Measurements from ENCODE around the gene PIP5KL1. TPM values are rescaled to one million over a fixed set of nuclear protein-coding genes. Genes with fewer than 3 reads are reported as not detected.
A peak's percentile ranks its signal among the peaks of the same experiment; 100 is the strongest.

Gene PIP5KL1
- total RNA-seq, 2 donors from 2014 or later = 3.1 to 16.5 TPM

DNA sequence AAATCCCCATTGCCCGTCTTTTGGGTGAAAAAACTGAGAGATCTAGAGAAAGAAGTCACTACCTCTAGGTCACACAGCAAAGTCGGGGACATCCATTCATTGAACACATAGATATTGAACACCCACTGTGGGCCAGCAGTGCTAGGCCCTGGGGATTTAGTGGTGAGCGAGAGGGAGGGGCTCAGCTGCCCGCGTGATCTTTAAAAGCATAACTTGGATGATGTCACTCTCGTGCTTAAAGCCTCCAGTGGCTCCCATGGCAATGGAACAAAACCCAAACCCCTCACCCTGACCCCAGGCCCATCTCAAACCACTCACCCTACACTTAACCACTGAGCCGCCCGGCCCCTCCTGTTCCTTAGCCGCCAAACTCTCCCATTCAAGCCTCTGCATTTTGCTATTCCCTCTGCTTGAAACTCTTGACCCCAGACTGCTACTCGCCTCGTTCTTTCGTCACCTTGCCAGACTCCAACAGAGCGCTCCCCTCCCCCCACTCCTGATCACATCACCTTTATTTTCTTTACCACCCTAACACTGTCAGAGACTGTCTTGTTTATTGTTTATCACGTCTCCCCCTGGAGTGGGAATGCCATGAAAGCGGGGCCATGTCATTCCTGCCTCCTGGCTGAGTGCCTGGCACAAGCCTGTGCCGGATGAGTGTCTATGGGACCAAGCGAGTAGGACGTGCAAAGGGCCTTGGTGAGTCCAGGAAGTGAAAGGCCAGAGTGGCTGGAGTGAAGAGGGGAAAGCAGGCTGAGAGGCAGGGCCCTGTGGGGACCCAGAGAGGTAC is 710 bp upstream of the PIP5KL1 start:
- Histone ChIP-seq H3K27me3 (replicated peaks; ENCODE audit: insufficient read depth) (no peaks in the 10 kb centered on the region), H3K4me1 (replicated peaks) (no peaks in the 10 kb centered on the region), H3K9me3 (no peaks in the 10 kb centered on the region), H3K27ac (no peak overlapping the region), H3K4me3 (peak overlapping the region in 1 of 2 donors; percentile 37), H3K36me3 (peaks cover 0 to 6% of the 10 kb centered on the region in 2 donors)
- DNase-seq (ENCODE audit: low spot score) = no peak
- 21% methylated on average over 18 of the region's 18 CpGs for WGBS
- intact Hi-C loops (cut with DNase I) = no loop called here
- TF ChIP-seq, protein P1, sequence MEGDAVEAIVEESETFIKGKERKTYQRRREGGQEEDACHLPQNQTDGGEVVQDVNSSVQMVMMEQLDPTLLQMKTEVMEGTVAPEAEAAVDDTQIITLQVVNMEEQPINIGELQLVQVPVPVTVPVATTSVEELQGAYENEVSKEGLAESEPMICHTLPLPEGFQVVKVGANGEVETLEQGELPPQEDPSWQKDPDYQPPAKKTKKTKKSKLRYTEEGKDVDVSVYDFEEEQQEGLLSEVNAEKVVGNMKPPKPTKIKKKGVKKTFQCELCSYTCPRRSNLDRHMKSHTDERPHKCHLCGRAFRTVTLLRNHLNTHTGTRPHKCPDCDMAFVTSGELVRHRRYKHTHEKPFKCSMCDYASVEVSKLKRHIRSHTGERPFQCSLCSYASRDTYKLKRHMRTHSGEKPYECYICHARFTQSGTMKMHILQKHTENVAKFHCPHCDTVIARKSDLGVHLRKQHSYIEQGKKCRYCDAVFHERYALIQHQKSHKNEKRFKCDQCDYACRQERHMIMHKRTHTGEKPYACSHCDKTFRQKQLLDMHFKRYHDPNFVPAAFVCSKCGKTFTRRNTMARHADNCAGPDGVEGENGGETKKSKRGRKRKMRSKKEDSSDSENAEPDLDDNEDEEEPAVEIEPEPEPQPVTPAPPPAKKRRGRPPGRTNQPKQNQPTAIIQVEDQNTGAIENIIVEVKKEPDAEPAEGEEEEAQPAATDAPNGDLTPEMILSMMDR (IDR thresholded peaks at IDR 0.05) = no peak
- TF ChIP-seq POLR2A (IDR thresholded peaks at IDR 0.05) (no peak), POLR2AphosphoS5 (IDR thresholded peaks at IDR 0.05) (no peak)

DNA sequence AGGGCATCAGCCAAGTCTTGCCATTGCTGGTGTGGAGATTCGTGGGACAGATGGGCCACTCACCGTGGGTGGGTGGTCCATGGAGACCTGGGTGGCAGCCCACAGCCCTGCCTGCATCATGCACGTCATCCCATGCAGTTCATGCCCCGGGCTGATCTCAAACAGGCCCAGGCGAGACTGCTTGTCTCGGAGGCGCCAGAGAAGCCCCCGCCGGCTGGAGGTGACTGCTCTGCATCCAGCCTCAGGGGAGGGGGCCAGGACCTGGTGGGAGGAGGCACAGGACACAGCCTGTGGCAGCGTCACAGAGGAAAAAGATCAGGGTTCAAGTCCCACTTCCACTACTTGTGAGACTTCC is 975 bp downstream of the PIP5KL1 start:
- DNase-seq (ENCODE audit: low spot score) = no peak
- Histone ChIP-seq H3K9me3 (no peaks in the 10 kb centered on the region), H3K27ac (no peak overlapping the region), H3K4me3 (no peak overlapping the region), H3K27me3 (replicated peaks; ENCODE audit: insufficient read depth) (no peaks in the 10 kb centered on the region), H3K4me1 (replicated peaks) (no peaks in the 10 kb centered on the region), H3K36me3 (peaks cover 0 to under 1% of the 10 kb centered on the region in 2 donors)
- intact Hi-C loops (cut with DNase I) = no loop called here
- 58% methylated on average over 10 of the region's 10 CpGs for WGBS
- TF ChIP-seq POLR2A (IDR thresholded peaks at IDR 0.05) (no peak), POLR2AphosphoS5 (IDR thresholded peaks at IDR 0.05) (no peak)
- TF ChIP-seq, protein P1 (IDR thresholded peaks at IDR 0.05) = no peak

DNA sequence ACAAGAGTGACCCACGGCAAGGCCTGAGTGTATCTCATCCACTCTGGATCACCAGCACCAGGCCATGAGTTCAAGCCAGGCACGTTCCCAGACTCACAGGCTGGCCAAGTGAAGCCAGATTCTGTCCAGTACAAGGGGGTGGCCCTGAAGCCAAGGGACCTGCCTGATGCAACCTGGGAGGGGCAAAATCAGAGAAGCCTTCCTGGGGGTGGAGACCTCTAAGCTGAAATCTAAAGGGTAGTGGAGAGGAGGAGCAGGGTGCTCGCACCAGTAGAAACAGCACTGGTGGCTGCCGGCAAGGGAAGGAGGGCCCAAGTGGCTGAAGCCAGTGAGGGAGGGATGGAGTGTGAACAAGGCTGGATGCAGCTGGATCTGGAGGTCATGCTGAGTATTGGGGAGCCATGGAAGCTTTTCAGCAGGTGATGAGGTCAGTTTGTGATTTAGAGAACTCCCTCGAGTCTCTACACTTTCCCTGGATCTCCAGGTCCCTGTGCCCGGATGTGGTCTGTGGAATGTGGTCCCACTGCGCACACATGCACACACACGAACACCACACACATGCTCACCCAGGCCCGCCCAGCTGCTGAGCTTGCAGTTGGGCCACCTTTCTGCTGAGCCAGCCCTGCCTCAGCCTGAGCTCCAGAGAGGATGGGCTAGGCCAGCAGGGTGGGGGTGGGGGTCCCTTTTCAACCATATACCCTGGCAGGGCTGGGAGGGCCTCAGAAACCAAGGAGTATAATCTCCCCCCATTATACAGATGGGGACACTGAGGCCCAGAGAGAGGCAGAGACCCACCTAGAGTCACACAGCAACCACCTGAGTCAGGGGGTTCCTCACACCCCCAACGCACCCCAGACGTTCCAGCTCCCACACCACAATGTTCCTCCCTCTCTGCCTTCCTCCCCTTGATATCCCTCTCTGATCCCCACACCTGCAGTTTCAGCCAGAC is 1.6 kb downstream of the PIP5KL1 start:
- Histone ChIP-seq H3K9me3 (no peaks in the 10 kb centered on the region), H3K4me1 (replicated peaks) (no peaks in the 10 kb centered on the region), H3K36me3 (no peaks in the 10 kb centered on the region), H3K4me3 (no peak overlapping the region), H3K27ac (no peak overlapping the region), H3K27me3 (replicated peaks; ENCODE audit: insufficient read depth) (no peaks in the 10 kb centered on the region)
- WGBS = 71% methylated on average over 11 of the region's 11 CpGs
- intact Hi-C loops (cut with DNase I) = no loop called here
- TF ChIP-seq, protein P1 (IDR thresholded peaks at IDR 0.05) = no peak
- TF ChIP-seq POLR2A (IDR thresholded peaks at IDR 0.05) = no peak
- TF ChIP-seq POLR2AphosphoS5 (IDR thresholded peaks at IDR 0.05) = no peak
- DNase-seq (ENCODE audit: low spot score) = no peak

DNA sequence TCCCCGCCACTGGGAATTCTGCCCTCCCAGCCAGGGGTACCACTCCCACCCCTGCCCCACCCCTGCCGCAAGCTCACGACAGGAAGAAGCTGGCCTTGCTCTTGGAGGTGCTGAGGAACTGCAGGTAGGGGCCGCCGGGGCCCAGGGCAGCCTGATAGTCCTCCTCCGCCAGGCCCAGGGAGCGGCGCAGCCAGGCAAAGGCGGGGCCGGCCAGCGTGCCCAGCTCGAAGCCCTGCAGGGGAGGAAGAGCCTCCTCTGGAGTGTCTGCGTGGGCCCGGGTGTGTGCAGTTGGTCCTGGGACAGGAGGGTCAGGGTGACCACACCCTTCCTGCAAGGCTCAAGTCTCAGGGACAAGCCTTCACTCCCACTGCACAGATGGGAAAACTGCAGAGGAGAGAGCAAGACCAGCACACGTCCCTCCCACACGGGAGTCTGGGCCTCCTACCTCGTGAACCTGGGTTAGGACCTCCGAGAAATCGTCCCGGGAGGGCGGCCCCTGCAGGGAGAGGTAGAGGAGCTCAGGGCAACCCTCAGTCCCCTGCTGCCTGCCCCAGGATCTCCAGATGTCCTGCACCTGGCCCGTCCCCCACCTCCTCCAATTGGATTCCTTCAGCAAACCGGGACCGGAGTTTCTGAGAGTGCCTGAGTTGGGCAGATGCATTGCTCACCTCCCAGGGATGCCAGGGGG is 2.4 kb downstream of the PIP5KL1 start:
- no peaks in the 10 kb centered on the region for H3K4me1 ChIP-seq (replicated peaks)
- no peaks in the 10 kb centered on the region for H3K27me3 ChIP-seq (replicated peaks; ENCODE audit: insufficient read depth)
- intact Hi-C loops (cut with DNase I) = no loop called here
- no peaks in the 10 kb centered on the region for H3K36me3 ChIP-seq
- no peaks in the 10 kb centered on the region for H3K9me3 ChIP-seq
- TF ChIP-seq, protein P1 (IDR thresholded peaks at IDR 0.05) = no peak
- TF ChIP-seq POLR2A (IDR thresholded peaks at IDR 0.05) = no peak
- TF ChIP-seq POLR2AphosphoS5 (IDR thresholded peaks at IDR 0.05) = no peak
- no peak overlapping the region for H3K27ac ChIP-seq
- DNase-seq (ENCODE audit: low spot score) = no peak
- peak overlapping the region in 1 of 2 donors; percentile 22 for H3K4me3 ChIP-seq
- 32% methylated on average over 24 of the region's 24 CpGs for WGBS

Data from prostate gland (tissue), 2 donors.